HG02981 (cell line): ENCODE data around the gene AK4.

Source experiments
- ATAC-seq: cut with Tn5 transposase; IDR thresholded peaks from one replicate; pipeline ENCODE4 v1.9.1; 2021; ENCODE audit warnings: mild to moderate bottlenecking, moderate library complexity; ENCODE audit not compliant: unreplicated experiment

The AK4 gene

DNA sequence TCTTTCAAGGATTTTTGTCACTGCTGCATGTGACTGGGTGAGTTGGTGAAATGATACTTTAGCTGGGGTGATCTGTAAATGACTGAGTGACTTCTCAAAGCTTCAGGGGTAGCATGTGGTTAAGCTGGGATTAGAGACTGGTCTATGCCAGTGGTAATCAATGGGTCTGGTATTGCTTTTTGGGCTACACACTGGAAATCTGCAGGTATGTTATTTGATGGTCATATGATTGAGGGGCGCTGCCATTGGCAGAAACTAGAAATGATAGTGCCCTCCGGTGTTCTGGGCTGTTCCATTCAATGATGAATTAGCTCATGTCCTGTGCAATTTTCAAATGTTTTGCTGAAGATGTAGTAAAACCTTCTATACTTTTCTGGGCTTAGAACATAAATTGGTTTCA, 121.6 kb downstream of the AK4 start:
- ATAC-seq = no peak

GRCh38 chr1:65276197-65276939, 128.4 kb downstream of the AK4 start:
- no peak for ATAC-seq

DNA sequence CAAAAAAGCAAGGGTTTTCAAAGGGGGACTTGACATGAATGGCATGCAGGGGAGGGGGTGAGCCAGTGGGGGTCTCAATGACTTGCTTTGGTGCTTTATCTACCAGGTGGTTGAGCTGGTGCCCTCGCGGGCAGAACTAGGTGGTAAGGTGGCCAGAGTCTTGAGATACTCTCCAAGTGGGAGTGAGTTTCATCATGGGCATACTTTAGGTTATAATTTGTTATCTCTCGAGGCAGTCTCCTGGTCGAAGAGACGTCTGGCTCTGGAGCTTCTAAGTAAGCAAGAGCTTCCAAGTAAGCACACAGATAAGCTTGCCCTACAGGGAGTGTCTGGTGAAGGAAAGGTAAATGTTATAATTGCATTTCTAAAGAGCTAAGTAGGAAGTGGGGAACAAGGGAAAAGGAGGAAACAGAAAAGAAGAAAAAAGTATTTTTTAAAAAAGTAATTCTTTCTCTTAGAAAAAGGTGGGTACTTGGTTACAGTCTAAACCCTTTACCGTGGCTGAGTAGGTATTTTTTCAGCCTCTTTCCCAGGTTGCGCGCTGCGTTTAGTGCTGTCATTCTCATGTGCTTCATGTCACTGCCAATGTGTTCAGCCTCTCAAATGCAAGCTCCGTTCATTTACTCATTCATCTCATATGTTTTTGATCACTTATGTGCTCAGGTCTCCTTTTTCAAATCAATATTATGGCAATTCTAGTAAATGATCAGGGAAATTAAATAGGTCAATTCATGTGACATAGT, 129.8 kb downstream of the AK4 start:
- ATAC-seq = no peak

- ATAC-seq = no peak
Observed at GRCh38 chr1:65278376-65279069, 130.5 kb downstream of the AK4 start.

DNA sequence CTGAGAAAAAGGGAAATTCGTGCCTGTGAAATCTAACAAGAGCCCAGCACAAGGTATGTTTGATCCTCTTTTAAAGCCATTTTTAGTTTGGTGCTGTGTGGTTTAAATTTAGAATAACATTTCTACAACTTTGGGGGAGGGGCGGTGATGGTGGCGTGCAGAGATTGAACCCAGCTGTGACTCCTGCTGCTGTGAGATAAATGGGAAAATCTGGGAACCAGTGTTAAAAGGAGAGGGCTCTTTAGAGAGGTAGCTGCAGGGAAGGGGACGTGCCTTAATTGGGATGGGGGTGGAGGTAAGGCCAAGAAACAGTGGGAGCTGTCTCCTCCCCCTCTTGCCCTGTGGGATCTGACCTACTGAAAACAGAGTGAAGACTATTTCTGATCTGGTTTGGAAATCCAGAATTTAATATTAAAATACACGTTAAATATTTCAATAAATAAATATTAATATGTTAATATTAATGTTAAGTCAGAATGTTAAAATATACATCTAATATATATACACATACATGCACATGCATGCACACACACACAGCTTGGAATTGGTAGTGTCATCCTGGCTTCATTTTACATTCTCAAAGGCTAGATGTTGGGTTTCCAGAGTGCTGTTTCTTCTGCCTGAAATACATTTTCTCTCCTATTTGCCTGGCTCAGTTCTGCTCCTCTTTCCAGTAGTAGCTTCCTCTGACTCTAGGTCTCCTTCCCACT, 131.2 kb downstream of the AK4 start:
- ATAC-seq = no peak
